ENCODE results near the gene TMEM205. TPM values are rescaled to one million over a fixed set of nuclear protein-coding genes. Genes with fewer than 3 reads are reported as not detected.

Gene TMEM205
- total RNA-seq, 2 donors from 2014 or later = 176 to 197 TPM

DNA sequence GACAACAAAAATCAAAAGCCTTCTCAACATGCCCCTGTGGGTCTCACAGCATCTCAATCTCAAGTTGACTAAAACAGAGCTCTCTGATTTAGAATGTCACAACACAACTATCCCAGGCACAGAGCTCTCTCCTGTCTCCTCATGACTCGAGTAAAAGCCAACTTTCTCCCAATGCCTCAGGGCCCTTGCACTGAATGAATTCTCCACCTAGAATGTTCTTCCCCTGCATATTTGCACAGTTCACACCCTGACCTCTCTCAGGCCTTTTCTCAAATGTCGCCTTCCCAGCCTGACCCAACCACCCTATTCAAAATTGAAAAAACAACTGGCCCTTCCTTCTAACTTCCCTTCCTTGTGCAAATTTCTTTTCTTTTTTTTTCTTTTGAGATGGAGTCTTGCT lies 24.7 kb upstream of the TMEM205 start:
- peaks cover 14% of the 10 kb centered on the region for H3K4me1 ChIP-seq
- H3K36me3 ChIP-seq (replicated peaks in 1 of 2; ENCODE audit: insufficient read depth in 1 of 2, low read depth in 2 of 2) = no peaks in the 10 kb centered on the region
- no peak for ATAC-seq
- intact Hi-C loops (cut with DNase I) = no loop called here
- no peak for DNase-seq
- no peak overlapping the region for H3K27ac ChIP-seq
- no peaks in the 10 kb centered on the region for H3K9me3 ChIP-seq
- TF ChIP-seq, protein P1, sequence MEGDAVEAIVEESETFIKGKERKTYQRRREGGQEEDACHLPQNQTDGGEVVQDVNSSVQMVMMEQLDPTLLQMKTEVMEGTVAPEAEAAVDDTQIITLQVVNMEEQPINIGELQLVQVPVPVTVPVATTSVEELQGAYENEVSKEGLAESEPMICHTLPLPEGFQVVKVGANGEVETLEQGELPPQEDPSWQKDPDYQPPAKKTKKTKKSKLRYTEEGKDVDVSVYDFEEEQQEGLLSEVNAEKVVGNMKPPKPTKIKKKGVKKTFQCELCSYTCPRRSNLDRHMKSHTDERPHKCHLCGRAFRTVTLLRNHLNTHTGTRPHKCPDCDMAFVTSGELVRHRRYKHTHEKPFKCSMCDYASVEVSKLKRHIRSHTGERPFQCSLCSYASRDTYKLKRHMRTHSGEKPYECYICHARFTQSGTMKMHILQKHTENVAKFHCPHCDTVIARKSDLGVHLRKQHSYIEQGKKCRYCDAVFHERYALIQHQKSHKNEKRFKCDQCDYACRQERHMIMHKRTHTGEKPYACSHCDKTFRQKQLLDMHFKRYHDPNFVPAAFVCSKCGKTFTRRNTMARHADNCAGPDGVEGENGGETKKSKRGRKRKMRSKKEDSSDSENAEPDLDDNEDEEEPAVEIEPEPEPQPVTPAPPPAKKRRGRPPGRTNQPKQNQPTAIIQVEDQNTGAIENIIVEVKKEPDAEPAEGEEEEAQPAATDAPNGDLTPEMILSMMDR (IDR thresholded peaks at IDR 0.05) = no peak
- no peak overlapping the region for H3K4me3 ChIP-seq
- H3K27me3 ChIP-seq = no peaks in the 10 kb centered on the region
- 92 to 94% methylated on average over 2 of the region's 2 CpGs for WGBS, 2 donors

DNA sequence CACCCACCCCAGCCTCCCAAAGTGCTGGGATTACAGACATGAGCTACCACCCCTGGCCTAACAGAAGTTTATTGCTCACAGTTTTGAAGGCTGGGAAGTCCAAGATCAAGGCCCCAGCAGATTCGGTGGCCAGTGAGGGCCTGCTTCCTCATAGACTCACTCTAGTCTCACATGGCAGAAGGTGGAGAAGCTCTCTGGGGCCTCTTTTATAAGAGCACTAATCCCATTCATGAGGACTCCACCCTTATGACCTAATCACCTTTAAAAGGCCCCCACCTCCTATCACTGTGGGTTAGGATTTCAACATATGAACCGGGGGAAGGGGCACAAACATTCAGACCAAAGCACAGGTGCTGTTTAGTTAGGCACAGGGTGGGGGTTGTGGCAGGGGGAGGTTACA lies 21.5 kb upstream of the TMEM205 start:
- intact Hi-C loops (cut with DNase I) = no loop called here
- Histone ChIP-seq H3K27me3 (no peaks in the 10 kb centered on the region), H3K36me3 (replicated peaks in 1 of 2; ENCODE audit: insufficient read depth in 1 of 2, low read depth in 2 of 2) (no peaks in the 10 kb centered on the region), H3K4me3 (no peak overlapping the region), H3K4me1 (no peaks in the 10 kb centered on the region), H3K9me3 (no peaks in the 10 kb centered on the region), H3K27ac (no peak overlapping the region)
- ATAC-seq (no peak), DNase-seq (no peak)
- 64 to 83% methylated on average over 1 to 2 of the region's 2 CpGs for WGBS, 2 donors
- TF ChIP-seq, protein P1 (IDR thresholded peaks at IDR 0.05) = no peak
- no peak for TF ChIP-seq POLR2A (IDR thresholded peaks at IDR 0.05)

DNA sequence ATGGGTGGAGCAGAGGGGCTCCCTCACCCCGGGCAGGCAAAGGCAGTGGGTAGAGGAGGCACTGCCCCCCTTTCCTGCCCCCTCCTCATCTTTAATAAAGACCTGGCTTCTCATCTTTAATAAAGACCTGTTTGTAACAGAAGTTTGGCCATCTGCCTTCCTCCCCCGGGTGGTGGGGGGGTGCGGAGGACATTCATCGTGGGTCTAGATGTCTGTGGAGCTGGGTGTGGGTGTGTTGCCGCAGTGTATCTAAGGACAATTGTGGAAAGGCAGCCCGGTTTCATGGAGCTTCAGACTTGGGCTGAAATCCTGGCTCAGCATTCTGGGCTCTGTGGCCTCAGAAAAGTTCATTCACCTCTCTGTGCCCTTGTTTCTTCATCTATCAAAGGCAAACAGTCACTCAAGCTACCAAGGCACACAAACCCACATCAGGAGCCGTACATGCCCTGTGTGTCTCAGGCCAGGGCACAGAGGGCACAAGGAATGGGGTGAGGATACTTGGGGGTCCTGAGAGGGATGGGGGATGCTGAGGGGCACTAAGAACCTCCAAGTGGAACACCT lies 19.6 kb upstream of the TMEM205 start:
- DNase-seq (no peak), ATAC-seq (no peak)
- 69 to 82% methylated on average over 5 to 7 of the region's 7 CpGs for WGBS, 2 donors
- TF ChIP-seq, protein P1 (IDR thresholded peaks at IDR 0.05) = no peak
- TF ChIP-seq POLR2A (IDR thresholded peaks at IDR 0.05) = no peak
- Histone ChIP-seq H3K27ac (no peak overlapping the region), H3K36me3 (replicated peaks in 1 of 2; ENCODE audit: insufficient read depth in 1 of 2, low read depth in 2 of 2) (no peaks in the 10 kb centered on the region), H3K9me3 (no peaks in the 10 kb centered on the region), H3K4me1 (peaks cover 7% of the 10 kb centered on the region), H3K27me3 (no peaks in the 10 kb centered on the region), H3K4me3 (no peak overlapping the region)
- intact Hi-C loops (cut with DNase I) = no loop called here

DNA sequence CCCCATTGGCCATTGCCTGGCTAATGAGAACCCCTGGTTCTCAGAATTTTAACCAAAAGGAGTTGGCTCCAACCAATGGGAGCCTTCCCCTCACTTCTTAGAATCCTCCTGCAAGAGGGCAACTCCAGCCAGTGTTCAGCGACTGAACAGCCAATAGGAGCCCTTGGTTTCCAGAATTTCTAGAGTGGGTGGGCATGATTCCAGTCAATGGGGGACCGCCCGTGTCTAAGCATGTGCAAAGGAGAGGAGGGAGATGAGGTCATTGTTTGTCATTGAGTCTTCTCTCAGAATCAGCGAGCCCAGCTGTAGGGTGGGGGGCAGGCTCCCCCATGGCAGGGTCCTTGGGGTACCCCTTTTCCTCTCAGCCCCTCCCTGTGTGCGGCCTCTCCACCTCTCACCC lies 18.9 kb upstream of the TMEM205 start:
- Histone ChIP-seq H3K27ac (no peak overlapping the region), H3K4me1 (peaks cover 7% of the 10 kb centered on the region), H3K4me3 (no peak overlapping the region), H3K36me3 (replicated peaks in 1 of 2; ENCODE audit: insufficient read depth in 1 of 2, low read depth in 2 of 2) (no peaks in the 10 kb centered on the region), H3K9me3 (no peaks in the 10 kb centered on the region), H3K27me3 (no peaks in the 10 kb centered on the region)
- ATAC-seq (no peak), DNase-seq (no peak)
- TF ChIP-seq, protein P1 (IDR thresholded peaks at IDR 0.05) = no peak
- no peak for TF ChIP-seq POLR2A (IDR thresholded peaks at IDR 0.05)
- intact Hi-C loops (cut with DNase I) = no loop called here
- WGBS, 2 donors = 80 to 88% methylated on average over 2 to 5 of the region's 5 CpGs

DNA sequence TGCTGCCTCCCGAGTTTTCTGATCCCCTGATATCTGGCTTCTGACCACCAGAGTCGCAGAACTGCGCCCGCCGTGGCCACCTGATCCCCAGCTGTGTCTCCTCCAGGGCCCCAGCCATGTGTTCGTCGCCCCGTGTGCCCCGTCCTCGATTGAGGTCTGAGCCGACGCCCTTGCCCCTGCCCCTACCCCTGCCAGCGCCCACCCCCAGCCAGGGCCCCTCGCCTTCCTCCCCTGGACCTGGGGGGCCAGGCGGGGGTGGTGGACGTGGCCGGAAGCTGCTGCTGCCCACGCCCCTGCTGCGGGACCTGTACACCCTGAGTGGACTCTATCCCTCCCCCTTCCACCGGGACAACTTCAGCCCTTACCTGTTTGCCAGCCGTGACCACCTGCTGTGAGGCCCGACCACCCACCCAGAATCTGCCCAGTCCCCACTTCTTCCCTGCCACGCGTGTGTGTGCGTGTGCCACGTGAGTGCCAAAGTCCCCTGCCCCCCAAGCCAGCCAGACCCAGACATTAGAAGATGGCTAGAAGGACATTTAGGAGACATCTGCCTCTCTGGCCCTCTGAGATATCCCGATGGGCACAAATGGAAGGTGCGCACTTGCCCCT lies 18.3 kb upstream of the TMEM205 start:
- ATAC-seq (no peak), DNase-seq (no peak)
- no peak for TF ChIP-seq POLR2A (IDR thresholded peaks at IDR 0.05)
- TF ChIP-seq, protein P1 (IDR thresholded peaks at IDR 0.05) = no peak
- H3K36me3 ChIP-seq (replicated peaks in 1 of 2; ENCODE audit: insufficient read depth in 1 of 2, low read depth in 2 of 2) = no peaks in the 10 kb centered on the region
- H3K27me3 ChIP-seq = no peaks in the 10 kb centered on the region
- 92 to 96% methylated on average over 22 to 25 of the region's 28 CpGs for WGBS, 2 donors
- H3K9me3 ChIP-seq = no peaks in the 10 kb centered on the region
- H3K4me3 ChIP-seq = no peak overlapping the region
- intact Hi-C loops (cut with DNase I) = no loop called here
- peaks cover 7% of the 10 kb centered on the region for H3K4me1 ChIP-seq
- H3K27ac ChIP-seq = no peak overlapping the region
